K562 (cell line): ENCODE data around the gene MSH4. TPM values are rescaled to one million over a fixed set of nuclear protein-coding genes. Genes with fewer than 3 reads are reported as not detected.

ENCODE experiments used
- BRD4 ChIP-seq: fragments of 200-600 bp; sonication (generic); IDR thresholded peaks from 2 replicates; pipeline ENCODE4 v1.6.1; 2017; ENCODE audit warnings: inconsistent platforms
- ELF4 ChIP-seq: fragments of 450-650 bp; formaldehyde crosslinking; IDR thresholded peaks from 2 replicates; pipeline ENCODE4 v1.4.0; 2022; ENCODE audit warnings: missing genetic modification characterization
- FOSL1 ChIP-seq: fragments of 200-800 bp; sonication (Bioruptor generic); conservative IDR thresholded peaks from 2 replicates; pipeline ENCODE4 v1.6.1; 2016; ENCODE audit warnings: missing genetic modification characterization, missing compliant biosample characterization
- HDAC1 ChIP-seq, 2 experiments: fragments of 450-650 bp; IDR thresholded peaks; 2 replicates each; pipeline ENCODE4 v1.6.1; 2016 to 2017; ENCODE audit warnings: inconsistent platforms in 1 of 2, mild to moderate bottlenecking in 1 of 2, moderate library complexity in 1 of 2
- HOXB6 ChIP-seq: fragments of 250-450 bp; sonication (Bioruptor Pico); IDR thresholded peaks from 2 replicates; pipeline ENCODE4 v1.5.1; 2022; ENCODE audit warnings: mild to moderate bottlenecking, borderline replicate concordance
- NFRKB ChIP-seq: fragments of 450-650 bp; IDR thresholded peaks from 2 replicates; pipeline ENCODE4 v1.6.1; 2016; ENCODE audit warnings: low read depth
- NR2C1 ChIP-seq, 2 experiments: fragments of 450-650 bp; IDR thresholded peaks; 2 replicates each; pipeline ENCODE4 v1.6.1; 2017; ENCODE audit warnings: mild to moderate bottlenecking in 2 of 2, antibody characterized with exemption in 1 of 2, inconsistent platforms in 1 of 2, missing compliant biosample characterization in 1 of 2, missing genetic modification characterization in 1 of 2
- OTX1 ChIP-seq: fragments of 450-650 bp; formaldehyde crosslinking; IDR thresholded peaks from 2 replicates; pipeline ENCODE4 v1.4.0; 2022; ENCODE audit warnings: mild to moderate bottlenecking
- RBFOX2 ChIP-seq: fragments of 200-400 bp; formaldehyde crosslinking; IDR thresholded peaks from 2 replicates; pipeline ENCODE4 v1.6.1; 2017; ENCODE audit warnings: low read depth, mild to moderate bottlenecking, low read length, moderate library complexity
- SMAD3 ChIP-seq: fragments of 450-650 bp; formaldehyde crosslinking; conservative IDR thresholded peaks from 2 replicates; pipeline ENCODE4 v1.4.0; 2020; ENCODE audit warnings: mild to moderate bottlenecking
- TAF7 ChIP-seq: fragments of 450-650 bp; IDR thresholded peaks from 2 replicates; pipeline ENCODE4 v1.6.1; 2016; ENCODE audit warnings: missing genetic modification characterization, missing compliant biosample characterization
- TEAD4 ChIP-seq, 2 experiments: sonication (generic) in 1 of 2; formaldehyde crosslinking in 1 of 2; IDR thresholded peaks; 2 replicates each; pipeline versions ENCODE4 v1.6.1 to v1.8.0; 2012 to 2022; ENCODE audit warnings: borderline replicate concordance in 1 of 2, inconsistent platforms in 1 of 2, low read length in 1 of 2, mild to moderate bottlenecking in 1 of 2, missing genetic modification reagents in 1 of 2
- ZNF232 ChIP-seq: sonication (generic); formaldehyde crosslinking; IDR thresholded peaks from 2 replicates; pipeline ENCODE4 v1.8.0; 2022; ENCODE audit warnings: mild to moderate bottlenecking, missing genetic modification reagents
- polyA plus RNA-seq, 8 experiments: library from polyadenylated mRNA; depleted of rRNA in 4 of 8; stranded (reverse) in 5 of 8; unstranded in 3 of 8; fragments of >200 nt; fragmentation: Nextera tagmentation in 2 of 8; fragmentation: Illumina TruSeq in 1 of 8; extraction: Ambion mirVana in 2 of 8; extraction: Trizol in 1 of 8; gene quantifications; 2 replicates each; pipeline versions ENCODE4 v1.2.1 to v1.2.3, GENCODE V29; 2011 to 2014; ENCODE audit warnings: inconsistent platforms in 1 of 8, missing spikeins in 1 of 8
- total RNA-seq, 7 experiments: library from RNA; depleted of rRNA in 6 of 7; stranded (reverse); fragments of >200 nt in 6 of 7; fragmentation: Illumina TruSeq in 2 of 7; extraction: Trizol in 2 of 7; gene quantifications; 2 replicates each; pipeline versions ENCODE4 v1.2.1 to v1.2.3, GENCODE V29; 2011 to 2021; ENCODE audit warnings: low replicate concordance in 1 of 7
- TF ChIP-seq, protein P1 (sequence below), 2 experiments: fragments of 200-800 bp in 1 of 2; sonication (Bioruptor generic) in 1 of 2; sonication (generic) in 1 of 2; formaldehyde crosslinking in 1 of 2; IDR thresholded peaks in 1 of 2; conservative IDR thresholded peaks in 1 of 2; 2 replicates each; pipeline versions ENCODE4 v1.5.0 to v1.6.1; 2016 to 2020; ENCODE audit warnings: missing compliant biosample characterization in 1 of 2, missing genetic modification characterization in 1 of 2, missing genetic modification reagents in 1 of 2
- TF ChIP-seq, protein P2 (sequence below): fragments of 450-650 bp; IDR thresholded peaks from 2 replicates; pipeline ENCODE4 v1.6.1; 2016; ENCODE audit warnings: borderline replicate concordance
- TF ChIP-seq, protein P3 (sequence below), 2 experiments: fragments of 450-650 bp in 1 of 2; sonication (generic) in 1 of 2; formaldehyde crosslinking; conservative IDR thresholded peaks; 2 replicates each; pipeline versions ENCODE4 v1.4.0 to v1.8.1; 2020 to 2022; ENCODE audit warnings: mild to moderate bottlenecking in 1 of 2, missing genetic modification reagents in 1 of 2
- TF ChIP-seq, protein P4 (sequence below): fragments of 250-450 bp; sonication (Bioruptor Pico); IDR thresholded peaks from 2 replicates; pipeline ENCODE4 v1.4.0; 2020; ENCODE audit warnings: borderline replicate concordance

Gene MSH4
- total and polyA plus RNA-seq, 9 of the 15 experiments (the other 6 are each of a cell fraction or from before 2014, with no cell fraction given): 0.04 to 0.18 (median 0.12) TPM; not detected in 4

DNA sequence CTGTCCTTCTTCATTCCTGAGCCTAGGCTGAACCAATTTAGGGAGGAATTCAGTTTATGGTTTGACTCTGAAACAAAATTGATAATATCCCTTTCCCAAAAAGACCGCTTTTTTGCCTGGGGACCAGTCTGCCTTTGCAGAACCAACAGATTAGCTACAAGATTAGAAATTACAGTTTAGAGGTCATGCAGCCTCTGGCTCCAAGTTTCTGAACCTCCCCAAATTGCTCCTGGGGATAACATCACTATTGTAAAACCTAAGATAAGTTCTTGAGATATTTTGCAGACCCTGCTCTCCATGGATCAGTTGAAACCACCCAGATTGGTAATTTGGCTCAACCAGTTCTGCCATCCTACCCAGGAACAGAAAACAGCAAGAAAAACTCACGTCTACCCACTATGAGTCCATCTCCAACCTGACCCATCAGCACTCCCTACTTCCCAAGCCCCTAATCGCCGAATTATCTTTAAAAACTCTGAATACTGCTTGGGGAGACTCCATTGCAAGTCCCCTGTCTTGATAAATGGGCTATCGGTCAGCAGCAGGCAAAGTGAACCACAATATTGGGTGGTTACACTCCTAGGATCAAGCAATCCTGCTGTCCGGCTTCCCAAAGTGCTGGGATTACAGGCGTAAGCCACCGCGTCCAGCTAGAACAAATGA lies 11.2 kb upstream of the MSH4 start (continued):
- no peak for TF ChIP-seq ZNF232 (CRISPR knock-in tag)
- 0 out of 4 replicates have a peak, but pooled peaks of 1 of the 2 experiments have one; percentile 4 for TF ChIP-seq HDAC1 (IDR thresholded peaks at IDR 0.05)
- TF ChIP-seq HOXB6 (CRISPR knock-in tag): peak; percentile 64; the same call in 1 of the 2 replicates
- TF ChIP-seq, protein P1, sequence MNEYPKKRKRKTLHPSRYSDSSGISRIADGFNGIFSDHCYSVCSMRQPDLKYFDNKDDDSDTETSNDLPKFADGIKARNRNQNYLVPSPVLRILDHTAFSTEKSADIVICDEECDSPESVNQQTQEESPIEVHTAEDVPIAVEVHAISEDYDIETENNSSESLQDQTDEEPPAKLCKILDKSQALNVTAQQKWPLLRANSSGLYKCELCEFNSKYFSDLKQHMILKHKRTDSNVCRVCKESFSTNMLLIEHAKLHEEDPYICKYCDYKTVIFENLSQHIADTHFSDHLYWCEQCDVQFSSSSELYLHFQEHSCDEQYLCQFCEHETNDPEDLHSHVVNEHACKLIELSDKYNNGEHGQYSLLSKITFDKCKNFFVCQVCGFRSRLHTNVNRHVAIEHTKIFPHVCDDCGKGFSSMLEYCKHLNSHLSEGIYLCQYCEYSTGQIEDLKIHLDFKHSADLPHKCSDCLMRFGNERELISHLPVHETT (CRISPR knock-in tag; conservative IDR thresholded peaks at IDR 0.05 in 1 of 2, IDR thresholded peaks at IDR 0.05 in 1 of 2): 0 out of 4 replicates have a peak, but pooled peaks of 1 of the 2 experiments have one; percentile 35
- no peak for TF ChIP-seq RBFOX2
- peak; percentile 79 for TF ChIP-seq BRD4
- peak; percentile 88 for TF ChIP-seq NFRKB
- TF ChIP-seq NR2C1 (IDR thresholded peaks at IDR 0.05): 0 out of 2 replicates have a peak, but pooled peaks have one; percentile 9
- no peak for TF ChIP-seq NR2C1 (tag; IDR thresholded peaks at IDR 0.05)
- no peak; the same call in 1 of the 2 replicates for TF ChIP-seq TEAD4 (IDR thresholded peaks at IDR 0.05; ENCODE audit: low read length)
- no peak for TF ChIP-seq TEAD4 (CRISPR knock-in tag; IDR thresholded peaks at IDR 0.05; ENCODE audit: borderline replicate concordance)
- 0 out of 2 replicates have a peak, but pooled peaks have one; percentile 28 for TF ChIP-seq FOSL1 (tag)
- TF ChIP-seq OTX1: 0 out of 2 replicates have a peak, but pooled peaks have one; percentile 32
- TF ChIP-seq ELF4 (CRISPR knock-in tag): 0 out of 2 replicates have a peak, but pooled peaks have one; percentile 19
- TF ChIP-seq, protein P2, sequence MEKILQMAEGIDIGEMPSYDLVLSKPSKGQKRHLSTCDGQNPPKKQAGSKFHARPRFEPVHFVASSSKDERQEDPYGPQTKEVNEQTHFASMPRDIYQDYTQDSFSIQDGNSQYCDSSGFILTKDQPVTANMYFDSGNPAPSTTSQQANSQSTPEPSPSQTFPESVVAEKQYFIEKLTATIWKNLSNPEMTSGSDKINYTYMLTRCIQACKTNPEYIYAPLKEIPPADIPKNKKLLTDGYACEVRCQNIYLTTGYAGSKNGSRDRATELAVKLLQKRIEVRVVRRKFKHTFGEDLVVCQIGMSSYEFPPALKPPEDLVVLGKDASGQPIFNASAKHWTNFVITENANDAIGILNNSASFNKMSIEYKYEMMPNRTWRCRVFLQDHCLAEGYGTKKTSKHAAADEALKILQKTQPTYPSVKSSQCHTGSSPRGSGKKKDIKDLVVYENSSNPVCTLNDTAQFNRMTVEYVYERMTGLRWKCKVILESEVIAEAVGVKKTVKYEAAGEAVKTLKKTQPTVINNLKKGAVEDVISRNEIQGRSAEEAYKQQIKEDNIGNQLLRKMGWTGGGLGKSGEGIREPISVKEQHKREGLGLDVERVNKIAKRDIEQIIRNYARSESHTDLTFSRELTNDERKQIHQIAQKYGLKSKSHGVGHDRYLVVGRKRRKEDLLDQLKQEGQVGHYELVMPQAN: peak; percentile 24; the same call in 1 of the 2 replicates
- TF ChIP-seq TAF7 (tag): peak; percentile 29; the same call in 1 of the 2 replicates
- TF ChIP-seq SMAD3 (CRISPR knock-in tag): no peak
- TF ChIP-seq, protein P3, sequence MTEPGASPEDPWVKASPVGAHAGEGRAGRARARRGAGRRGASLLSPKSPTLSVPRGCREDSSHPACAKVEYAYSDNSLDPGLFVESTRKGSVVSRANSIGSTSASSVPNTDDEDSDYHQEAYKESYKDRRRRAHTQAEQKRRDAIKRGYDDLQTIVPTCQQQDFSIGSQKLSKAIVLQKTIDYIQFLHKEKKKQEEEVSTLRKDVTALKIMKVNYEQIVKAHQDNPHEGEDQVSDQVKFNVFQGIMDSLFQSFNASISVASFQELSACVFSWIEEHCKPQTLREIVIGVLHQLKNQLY (CRISPR knock-in tag; conservative IDR thresholded peaks at IDR 0.05): no peak
- TF ChIP-seq, protein P4, sequence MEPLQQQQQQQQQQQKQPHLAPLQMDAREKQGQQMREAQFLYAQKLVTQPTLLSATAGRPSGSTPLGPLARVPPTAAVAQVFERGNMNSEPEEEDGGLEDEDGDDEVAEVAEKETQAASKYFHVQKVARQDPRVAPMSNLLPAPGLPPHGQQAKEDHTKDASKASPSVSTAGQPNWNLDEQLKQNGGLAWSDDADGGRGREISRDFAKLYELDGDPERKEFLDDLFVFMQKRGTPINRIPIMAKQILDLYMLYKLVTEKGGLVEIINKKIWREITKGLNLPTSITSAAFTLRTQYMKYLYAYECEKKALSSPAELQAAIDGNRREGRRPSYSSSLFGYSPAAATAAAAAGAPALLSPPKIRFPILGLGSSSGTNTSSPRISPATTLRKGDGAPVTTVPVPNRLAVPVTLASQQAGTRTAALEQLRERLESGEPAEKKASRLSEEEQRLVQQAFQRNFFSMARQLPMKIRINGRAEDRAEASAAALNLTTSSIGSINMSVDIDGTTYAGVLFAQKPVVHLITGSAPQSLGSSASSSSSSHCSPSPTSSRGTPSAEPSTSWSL (CRISPR knock-in tag): no peak
